Thymus (tissue), 11 donors: ENCODE data around the gene LRTM1. TPM values are rescaled to one million over a fixed set of nuclear protein-coding genes. Genes with fewer than 3 reads are reported as not detected.

Source experiments
- DNase-seq, 9 donors: peaks; one replicate each; pipeline ENCODE4 v3.0.0-alpha.2; 2013; ENCODE audit warnings: low spot score in 9 of 9, low read depth in 6 of 9, missing footprints in 1 of 9
- H3K27ac ChIP-seq, 2 donors: one replicate each; pipeline ENCODE4 v1.5.1; 2013; ENCODE audit warnings: control low read depth in 1 of 2, low read depth in 1 of 2, low read length in 1 of 2, mild to moderate bottlenecking in 1 of 2, moderate library complexity in 1 of 2
- H3K27me3 ChIP-seq, 2 donors: one replicate each; pipeline ENCODE4 v1.5.1; 2013; ENCODE audit warnings: low read length in 1 of 2; ENCODE audit not compliant: control insufficient read depth in 2 of 2, insufficient read depth in 1 of 2
- H3K36me3 ChIP-seq, 2 donors: one replicate each; pipeline ENCODE4 v1.5.1; 2013; ENCODE audit warnings: low read length in 1 of 2, mild to moderate bottlenecking in 1 of 2, moderate library complexity in 1 of 2; ENCODE audit not compliant: control insufficient read depth in 2 of 2, insufficient read depth in 2 of 2
- H3K4me1 ChIP-seq, 2 donors: one replicate each; pipeline ENCODE4 v1.5.1; 2013; ENCODE audit warnings: low read length in 2 of 2; ENCODE audit not compliant: control insufficient read depth in 2 of 2, insufficient read depth in 2 of 2
- H3K4me3 ChIP-seq, 2 donors: one replicate each; pipeline ENCODE4 v1.5.1; 2013; ENCODE audit warnings: low read length in 2 of 2, control low read depth in 1 of 2, mild to moderate bottlenecking in 1 of 2
- H3K9me3 ChIP-seq, 2 donors: one replicate each; pipeline ENCODE4 v1.5.1; 2013; ENCODE audit warnings: low read length in 1 of 2, mild to moderate bottlenecking in 1 of 2; ENCODE audit not compliant: control insufficient read depth in 2 of 2, insufficient read depth in 1 of 2
- WGBS: extraction: QIAGEN DNeasy Blood & Tissue Kit; methylation state at CpG from one replicate; pipeline ENCODE4 v1.1.7; 2013; 5-methylcytosine and 5-hydroxymethylcytosine counted together
- polyA plus RNA-seq: library from polyadenylated mRNA; stranded (reverse); fragments of 200-250 nt; gene quantifications from one replicate; pipeline ENCODE4 v1.2.3, GENCODE V29; 2013
- total RNA-seq: library from RNA; stranded (reverse); fragments of 120-200 nt; gene quantifications from one replicate; pipeline ENCODE4 v1.2.4, GENCODE V29; 2013
- donor health status: healthy.

LRTM1 gene
- total and polyA plus RNA-seq, 2 donors: 0.47 to 0.62 TPM

DNA sequence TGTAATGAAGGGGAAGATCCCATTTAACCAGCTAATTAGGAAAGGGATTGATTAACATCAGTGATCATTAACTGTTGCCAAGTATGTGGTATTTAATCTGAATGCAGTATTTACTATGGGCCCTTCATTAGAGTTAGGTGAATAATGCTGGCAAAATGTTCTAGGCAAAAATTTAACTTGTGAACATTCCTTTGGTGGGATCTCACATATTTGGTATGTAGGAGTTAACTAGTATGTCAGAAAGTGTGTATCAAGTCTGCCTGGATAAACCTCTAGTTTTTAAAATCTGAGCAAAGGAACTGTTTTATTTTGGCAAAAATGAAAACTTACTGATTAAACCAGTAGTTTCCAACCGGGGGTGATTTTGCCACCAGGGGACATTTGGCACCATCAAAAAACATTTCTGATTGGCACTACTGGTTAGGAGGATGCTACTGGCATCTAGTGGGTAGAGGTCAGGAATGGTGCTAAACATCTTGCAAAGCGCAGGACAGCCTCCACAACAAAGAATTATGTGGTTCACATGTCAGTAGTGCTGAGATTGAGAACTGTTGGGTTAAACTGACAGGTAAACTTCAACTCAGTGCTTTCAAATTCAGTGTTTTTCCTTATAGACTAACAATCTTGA lies 22.5 kb downstream of the LRTM1 start:
- WGBS: 89% methylated on average over 2 of the region's 2 CpGs
- no peaks in the 10 kb centered on the region for H3K27me3 ChIP-seq
- no peak for DNase-seq

DNA sequence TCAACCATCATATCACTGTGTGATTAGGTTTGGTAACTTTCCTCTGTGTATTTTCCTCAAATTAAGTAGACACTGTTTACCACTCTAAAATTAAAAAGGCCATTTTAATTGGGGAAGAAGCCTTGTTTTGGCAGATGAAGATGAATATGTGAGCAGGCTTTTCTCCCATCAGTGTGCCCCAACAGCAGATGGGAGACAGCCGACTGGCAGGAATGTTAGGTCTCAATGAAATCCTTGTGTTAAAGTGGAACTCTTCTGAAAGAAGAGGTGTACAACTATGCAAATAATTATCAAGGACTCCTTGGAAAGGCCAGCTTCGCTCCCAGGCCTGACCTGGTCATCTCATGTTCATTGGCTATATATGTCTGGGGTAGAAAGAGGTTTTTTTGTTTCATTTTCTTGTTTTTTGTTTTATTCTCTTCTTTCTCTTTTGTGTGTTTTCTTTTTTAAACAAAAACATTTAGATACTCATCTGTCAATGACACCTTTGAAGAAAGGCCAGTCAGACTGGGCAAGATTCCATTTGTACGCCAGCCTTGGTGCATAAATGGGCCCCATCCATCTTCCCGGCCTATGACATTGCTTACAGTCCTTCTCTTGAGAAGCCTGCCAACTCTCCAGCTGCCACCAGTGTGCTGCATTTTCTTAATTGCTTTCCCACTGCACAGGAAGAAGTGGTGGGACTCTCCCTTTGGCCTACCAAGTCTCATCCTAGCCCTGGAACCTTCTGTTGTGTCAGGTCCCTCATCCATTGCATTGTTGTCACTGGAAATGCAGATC lies 25.8 kb downstream of the LRTM1 start:
- Histone ChIP-seq H3K4me3 (no peak overlapping the region), H3K36me3 (no peaks in the 10 kb centered on the region), H3K27ac (no peak overlapping the region), H3K4me1 (no peaks in the 10 kb centered on the region), H3K9me3 (no peaks in the 10 kb centered on the region), H3K27me3 (no peaks in the 10 kb centered on the region)
- 86% methylated on average over 4 of the region's 4 CpGs for WGBS
- DNase-seq: no peak

More for the DNA sequence above, 22.5 kb downstream of the LRTM1 start:
- Histone ChIP-seq H3K4me1 (no peaks in the 10 kb centered on the region), H3K36me3 (no peaks in the 10 kb centered on the region), H3K4me3 (no peak overlapping the region), H3K27ac (no peak overlapping the region), H3K9me3 (no peaks in the 10 kb centered on the region)

DNA sequence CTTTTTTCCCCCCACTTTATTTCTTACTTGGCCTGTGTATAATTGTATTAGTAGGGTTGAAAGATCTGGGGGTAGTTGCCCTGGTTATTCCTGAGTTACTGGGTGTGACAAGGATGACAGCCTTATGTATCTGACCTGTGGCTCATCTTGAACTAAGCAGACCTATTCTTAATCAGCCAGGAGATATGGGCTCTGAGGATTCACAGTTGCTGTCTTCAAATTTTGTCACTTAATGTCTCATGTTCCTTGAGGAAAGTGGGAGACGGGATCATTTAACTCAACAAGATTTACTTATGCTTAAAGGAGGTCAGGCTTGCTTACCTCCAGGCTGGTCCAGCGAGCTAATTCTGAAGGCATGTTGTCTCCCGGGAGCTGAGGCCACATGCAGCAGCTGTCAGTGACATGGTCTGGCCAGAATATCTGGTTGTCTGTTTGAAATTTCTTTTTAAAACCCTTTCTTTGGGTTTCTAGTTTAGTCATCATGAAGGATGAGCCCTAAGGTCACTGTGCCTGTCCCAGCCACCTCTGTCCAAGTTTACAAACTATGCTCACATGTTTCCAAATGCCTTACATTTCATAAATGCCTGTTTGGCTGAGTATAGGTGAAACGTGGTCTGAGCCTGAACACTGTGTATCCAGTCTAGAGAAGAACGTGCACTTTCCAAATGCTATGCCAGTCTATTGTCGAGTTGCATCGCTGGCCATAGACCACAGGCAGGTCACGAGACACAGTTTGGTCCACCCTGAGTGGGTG lies 26.8 kb downstream of the LRTM1 start:
- Histone ChIP-seq H3K36me3 (no peaks in the 10 kb centered on the region), H3K27ac (no peak overlapping the region), H3K9me3 (no peaks in the 10 kb centered on the region), H3K4me1 (no peaks in the 10 kb centered on the region), H3K4me3 (no peak overlapping the region), H3K27me3 (no peaks in the 10 kb centered on the region)
- 91% methylated on average over 8 of the region's 8 CpGs for WGBS
- DNase-seq: no peak

DNA sequence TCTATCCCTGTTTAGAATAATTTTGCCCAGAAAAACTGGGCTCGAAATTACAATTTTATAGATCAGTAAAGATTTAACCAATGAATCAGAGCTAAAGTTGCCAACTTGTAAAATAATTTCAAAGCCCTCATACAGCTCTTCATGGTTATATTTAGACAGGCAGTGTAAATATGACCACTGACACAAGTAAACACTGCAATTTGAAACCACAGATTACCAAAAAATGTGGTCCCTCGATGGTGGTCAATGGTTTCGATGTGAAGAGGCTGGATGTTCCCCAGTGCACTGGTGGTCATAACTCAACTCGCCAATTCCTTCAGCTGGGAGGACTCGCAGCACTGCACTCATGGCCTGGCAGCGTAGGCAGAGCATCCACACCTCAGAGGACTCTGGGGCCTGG lies 28.6 kb downstream of the LRTM1 start:
- Histone ChIP-seq H3K9me3 (no peaks in the 10 kb centered on the region), H3K36me3 (no peaks in the 10 kb centered on the region), H3K27ac (no peak overlapping the region), H3K27me3 (no peaks in the 10 kb centered on the region), H3K4me3 (no peak overlapping the region), H3K4me1 (no peaks in the 10 kb centered on the region)
- DNase-seq: no peak
- 91% methylated on average over 6 of the region's 6 CpGs for WGBS

DNA sequence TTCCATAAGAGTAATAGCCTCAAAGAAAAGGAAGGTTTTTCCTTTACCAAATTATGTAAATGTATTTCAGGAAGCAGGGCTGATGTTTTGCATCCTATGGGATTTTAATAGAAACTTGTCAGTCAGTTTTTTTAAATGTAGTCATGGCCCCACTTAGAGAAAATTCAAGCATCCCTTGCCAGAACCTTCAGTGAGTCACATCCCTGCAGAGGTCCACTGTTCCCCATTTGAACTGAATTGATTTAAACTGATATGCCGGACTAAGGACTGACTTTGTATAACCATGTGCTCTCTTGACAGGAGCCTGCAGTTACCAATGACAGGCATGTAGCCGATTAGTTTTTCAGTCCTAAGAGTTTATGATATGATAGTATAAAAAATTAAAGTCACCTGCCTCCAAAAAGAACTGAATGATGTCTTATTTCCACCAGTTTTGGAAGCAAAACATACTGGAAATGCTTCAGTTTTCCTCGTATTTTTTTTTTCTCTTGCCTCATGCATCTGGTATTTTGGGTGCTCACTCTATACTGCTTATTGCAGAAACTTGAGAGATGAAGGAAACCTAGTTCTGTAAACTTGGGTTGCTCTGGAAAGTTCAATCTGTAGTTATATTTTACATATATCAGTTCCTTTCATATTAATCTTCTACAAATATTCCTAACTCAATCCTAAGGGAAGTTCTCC lies 30.7 kb downstream of the LRTM1 start:
- no peaks in the 10 kb centered on the region for H3K9me3 ChIP-seq
- H3K27me3 ChIP-seq: no peaks in the 10 kb centered on the region
- no peak overlapping the region for H3K4me3 ChIP-seq
- no peaks in the 10 kb centered on the region for H3K4me1 ChIP-seq
- no peaks in the 10 kb centered on the region for H3K36me3 ChIP-seq
- 94% methylated on average over 3 of the region's 3 CpGs for WGBS
- no peak overlapping the region for H3K27ac ChIP-seq
- DNase-seq: no peak

DNA sequence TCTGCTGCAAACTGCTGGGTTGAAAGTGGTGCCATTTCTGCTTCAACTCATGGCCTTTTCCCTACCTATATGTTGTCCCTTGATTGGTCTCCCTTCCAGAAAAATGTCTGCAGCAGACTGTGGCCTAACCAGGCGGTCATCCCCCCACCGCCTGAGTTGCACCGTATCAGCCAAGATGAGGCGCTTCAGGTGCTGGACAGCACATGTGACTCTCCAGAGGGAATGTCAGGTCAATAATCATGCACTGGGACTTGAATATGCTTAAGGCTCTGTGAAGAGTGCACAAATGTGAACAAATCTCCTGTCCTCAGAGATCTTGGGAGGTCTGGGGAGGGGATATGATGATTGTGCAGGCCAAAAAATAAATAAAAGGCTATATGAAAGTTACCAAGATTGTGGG lies 32.2 kb downstream of the LRTM1 start:
- H3K27ac ChIP-seq: no peak overlapping the region
- H3K4me1 ChIP-seq: no peaks in the 10 kb centered on the region
- WGBS: 99% methylated on average over 4 of the region's 4 CpGs
- no peaks in the 10 kb centered on the region for H3K27me3 ChIP-seq
- no peaks in the 10 kb centered on the region for H3K36me3 ChIP-seq
- DNase-seq: no peak
- H3K9me3 ChIP-seq: no peaks in the 10 kb centered on the region
- no peak overlapping the region for H3K4me3 ChIP-seq

DNA sequence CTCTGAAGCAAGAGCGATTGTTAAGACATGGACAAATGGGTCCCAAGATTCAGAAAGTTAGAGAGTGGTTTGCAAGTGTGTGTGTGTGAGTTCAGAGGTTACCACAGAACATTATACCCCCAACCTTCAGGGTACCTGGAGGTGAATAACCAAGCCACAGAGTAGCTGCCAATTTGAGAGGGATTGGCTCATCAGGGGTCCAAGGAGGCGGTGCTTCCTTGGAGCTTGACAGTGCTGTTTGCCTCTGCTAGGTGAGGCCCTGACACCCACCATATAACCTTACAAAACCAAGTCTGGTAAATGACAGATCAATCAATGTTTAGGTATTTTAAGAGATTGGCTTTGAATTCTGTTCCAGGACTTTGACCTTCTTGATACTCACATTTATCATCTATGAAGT lies 35.7 kb downstream of the LRTM1 start:
- DNase-seq: no peak
- H3K9me3 ChIP-seq: no peaks in the 10 kb centered on the region
- no peak overlapping the region for H3K4me3 ChIP-seq
- 59% methylated on average over 2 of the region's 2 CpGs for WGBS
- no peaks in the 10 kb centered on the region for H3K27me3 ChIP-seq
- H3K27ac ChIP-seq: no peak overlapping the region
- no peaks in the 10 kb centered on the region for H3K36me3 ChIP-seq
- H3K4me1 ChIP-seq: no peaks in the 10 kb centered on the region

DNA sequence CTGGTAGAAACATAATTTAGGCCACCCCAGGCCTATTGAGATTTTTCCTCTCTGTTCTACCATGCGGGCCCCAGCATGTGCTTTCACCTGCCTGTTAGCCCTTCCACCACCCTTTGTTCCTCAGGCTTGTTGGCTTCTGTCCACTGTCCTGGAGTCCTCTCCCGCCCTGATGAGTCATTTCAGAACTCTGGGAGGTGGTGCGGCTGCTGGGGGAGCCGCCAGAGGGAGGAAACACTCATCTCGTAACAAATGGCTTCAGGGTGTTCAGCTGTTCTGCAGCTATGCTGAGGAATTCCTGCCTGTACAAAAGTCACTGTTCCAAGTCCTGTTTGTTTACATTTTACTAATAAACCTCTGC lies 36.3 kb downstream of the LRTM1 start:
- H3K27ac ChIP-seq: peak overlapping the region in 1 of 2 donors; percentile 49
- peak in 3 of 9 donors; percentile 4 to 21 (median 6) for DNase-seq
- H3K4me1 ChIP-seq: no peaks in the 10 kb centered on the region
- 68% methylated on average over 5 of the region's 5 CpGs for WGBS
- H3K27me3 ChIP-seq: no peaks in the 10 kb centered on the region
- no peaks in the 10 kb centered on the region for H3K9me3 ChIP-seq
- H3K4me3 ChIP-seq: no peak overlapping the region
- H3K36me3 ChIP-seq: no peaks in the 10 kb centered on the region

DNA sequence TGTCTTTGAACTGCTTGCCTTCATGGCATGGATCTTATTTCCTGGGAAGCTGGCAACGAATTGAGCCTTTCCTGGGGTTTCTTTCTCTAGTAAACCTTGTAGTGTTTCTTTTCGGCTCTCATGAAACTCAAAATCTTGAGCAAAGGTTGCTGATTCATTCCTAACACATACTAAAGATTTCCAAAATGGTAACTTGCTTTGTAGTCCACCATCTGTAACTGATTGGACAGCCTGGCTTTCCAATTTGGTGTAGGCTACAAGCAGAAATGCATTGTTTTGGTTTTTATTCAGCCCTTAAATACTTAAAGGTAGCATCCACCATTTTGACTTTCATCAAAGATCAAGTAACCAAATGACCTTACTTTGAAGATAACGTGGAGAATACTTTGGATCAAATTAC lies 38.1 kb downstream of the LRTM1 start:
- no peaks in the 10 kb centered on the region for H3K4me1 ChIP-seq
- DNase-seq: no peak
- no peaks in the 10 kb centered on the region for H3K9me3 ChIP-seq
- no peaks in the 10 kb centered on the region for H3K27me3 ChIP-seq
- no peaks in the 10 kb centered on the region for H3K36me3 ChIP-seq
- WGBS: 86% methylated on average over 3 of the region's 3 CpGs
- H3K4me3 ChIP-seq: no peak overlapping the region
- H3K27ac ChIP-seq: no peak overlapping the region
